NOMO-1 (cell line): ENCODE measurements around the gene VSIR.
A peak's percentile ranks its signal among the peaks of the same experiment; 100 is the strongest.

ENCODE experiments used
- DNase-seq, 2 experiments: peaks; one replicate each; lab custom pipeline; 2025; ENCODE audit not compliant: unreplicated experiment in 2 of 2; lab: John Stamatoyannopoulos, UW

VSIR gene

DNA sequence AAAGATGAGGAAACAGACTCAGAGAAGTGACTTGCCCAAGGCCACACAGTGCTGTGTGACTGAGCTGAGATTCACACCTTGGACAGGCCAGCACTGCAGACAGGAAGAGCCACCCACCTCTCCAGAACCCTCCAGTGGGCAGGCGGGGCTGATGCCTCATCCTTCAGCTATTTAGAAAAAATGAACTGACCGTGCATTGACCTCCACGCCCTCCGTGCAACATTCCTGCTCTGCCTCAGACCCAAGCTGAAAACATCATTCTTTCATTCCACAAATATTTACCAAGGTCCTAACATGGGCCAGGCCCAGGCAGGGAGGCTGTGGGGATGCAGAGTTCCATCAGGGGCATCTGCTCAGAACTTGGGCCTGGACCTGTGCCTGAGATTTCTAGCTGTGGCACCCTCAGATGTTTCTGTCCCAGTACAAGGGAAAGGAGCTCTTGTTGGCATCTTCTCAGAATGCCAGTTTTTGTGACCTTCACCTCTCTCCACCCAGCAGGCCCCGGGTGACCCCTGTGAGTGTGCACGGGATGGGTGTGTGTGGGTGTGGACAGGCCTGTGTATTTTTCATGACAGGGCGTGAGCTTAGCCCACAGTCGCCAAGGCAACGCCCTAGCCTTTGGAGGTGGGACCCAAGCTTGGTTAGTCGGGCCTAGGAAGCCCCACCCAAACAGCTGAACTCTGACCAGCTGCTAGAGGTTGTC, 6.5 kb downstream of the VSIR start:
- DNase-seq = no peak

DNA sequence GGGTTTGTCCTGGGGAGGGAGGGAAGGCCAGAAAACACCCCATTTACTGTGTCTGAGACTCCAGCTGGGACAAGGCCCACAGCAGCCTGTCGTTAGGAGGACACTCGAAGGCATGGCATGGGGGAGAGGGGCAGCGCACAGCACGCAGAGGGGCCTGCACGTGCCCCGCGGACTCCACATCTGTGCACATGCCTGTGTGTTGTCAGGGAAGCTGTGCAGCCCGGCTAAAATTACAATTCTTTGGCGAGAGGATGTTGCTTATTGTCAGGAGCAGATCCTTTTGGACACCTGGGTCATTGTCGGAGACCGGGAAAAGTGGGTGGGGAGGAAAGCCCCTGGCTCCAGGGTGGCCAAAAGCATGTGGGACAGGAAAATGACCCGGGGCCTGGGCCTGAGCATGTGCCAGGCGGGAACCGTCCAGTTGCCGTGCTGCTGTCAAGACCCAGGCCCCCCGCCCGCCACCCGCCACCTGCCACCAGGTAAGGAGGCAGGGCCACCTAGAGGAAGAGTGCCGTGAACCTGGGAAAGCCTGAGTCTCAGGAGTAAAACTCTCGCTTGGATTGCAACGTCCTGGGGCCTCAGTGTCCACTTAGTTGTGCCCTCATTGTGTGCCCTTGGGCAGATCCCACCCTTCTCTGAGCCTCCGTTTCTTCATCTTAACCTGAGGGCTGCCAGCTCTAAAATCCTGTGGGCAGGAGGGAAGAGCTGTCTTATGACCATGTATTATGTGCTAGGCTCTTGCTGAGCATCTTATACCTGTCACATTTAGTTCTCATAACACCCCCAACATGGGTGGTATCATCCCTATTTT, 7.2 kb downstream of the VSIR start:
- no peak for DNase-seq

DNA sequence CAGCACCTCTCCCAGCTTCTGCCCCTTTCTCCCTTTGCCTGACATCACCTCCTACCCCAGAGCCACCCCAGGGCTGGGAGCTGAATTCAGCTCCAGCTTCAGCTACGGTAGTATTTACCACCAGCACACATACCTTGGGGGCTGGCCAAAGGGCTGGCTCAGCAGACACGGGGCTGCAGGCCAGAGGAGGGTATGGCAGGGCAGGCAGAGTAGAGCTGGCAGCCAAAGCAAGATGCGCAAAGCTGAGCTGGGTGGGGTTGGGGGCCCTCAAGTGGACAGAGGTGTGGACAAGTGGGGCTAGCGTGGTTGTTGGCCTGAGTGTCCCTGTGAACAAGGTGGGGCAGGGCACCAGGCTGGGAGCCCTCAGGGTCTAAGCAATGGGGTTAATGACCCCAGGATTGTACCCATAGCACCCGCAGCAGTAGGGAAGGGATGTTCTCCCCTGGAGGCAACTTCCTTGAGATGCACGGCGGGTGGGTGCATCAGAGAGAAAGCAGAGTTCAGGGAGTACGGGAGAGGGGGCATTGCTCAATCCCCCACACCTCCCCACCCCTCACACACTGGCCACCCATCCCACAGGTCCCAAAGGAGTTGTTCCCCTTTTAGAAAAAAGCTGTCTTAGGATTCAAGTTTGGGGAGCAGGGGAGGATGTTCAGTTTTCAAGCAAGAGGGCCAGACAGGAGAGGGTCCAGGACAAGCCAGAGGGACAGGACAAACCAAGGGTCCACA, 8.0 kb downstream of the VSIR start:
- DNase-seq = no peak

DNA sequence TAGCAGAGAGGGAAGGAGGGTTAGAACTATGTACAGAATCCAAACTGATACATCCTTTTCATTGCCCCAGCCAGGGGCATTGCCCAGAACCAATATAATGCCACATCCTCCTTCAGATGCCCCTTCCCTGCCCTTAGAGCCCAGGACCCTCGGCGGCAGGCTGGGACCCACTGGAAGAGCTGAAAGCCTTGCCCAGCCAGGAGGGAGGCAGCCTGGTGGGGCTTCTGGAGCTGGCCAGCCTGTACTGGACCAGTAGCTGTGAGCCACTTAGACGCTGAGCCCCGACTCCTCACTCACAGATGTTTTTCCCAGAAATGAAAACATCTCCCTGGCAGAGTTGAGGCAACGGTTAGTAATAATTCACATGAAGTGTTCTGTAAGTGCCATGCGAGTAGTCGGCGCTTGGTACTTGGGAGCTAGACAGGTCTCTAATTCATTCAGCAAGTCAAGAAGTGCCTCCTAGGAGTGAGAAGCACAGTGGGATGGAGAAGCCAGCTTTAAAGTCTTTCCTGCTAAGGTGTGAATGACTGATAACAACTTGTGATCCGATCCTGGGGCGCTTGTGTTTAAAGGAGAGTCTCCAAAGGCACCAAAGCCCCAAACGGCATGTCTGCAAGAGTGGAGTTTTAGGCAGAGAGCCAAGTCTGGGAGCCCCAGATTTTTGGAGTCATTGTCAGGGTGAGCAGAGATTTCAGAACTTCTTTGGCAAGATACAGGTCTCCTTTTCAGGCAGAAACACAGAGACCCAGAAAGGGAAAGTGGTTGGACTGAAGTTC, 9.8 kb downstream of the VSIR start:
- DNase-seq = no peak

DNA sequence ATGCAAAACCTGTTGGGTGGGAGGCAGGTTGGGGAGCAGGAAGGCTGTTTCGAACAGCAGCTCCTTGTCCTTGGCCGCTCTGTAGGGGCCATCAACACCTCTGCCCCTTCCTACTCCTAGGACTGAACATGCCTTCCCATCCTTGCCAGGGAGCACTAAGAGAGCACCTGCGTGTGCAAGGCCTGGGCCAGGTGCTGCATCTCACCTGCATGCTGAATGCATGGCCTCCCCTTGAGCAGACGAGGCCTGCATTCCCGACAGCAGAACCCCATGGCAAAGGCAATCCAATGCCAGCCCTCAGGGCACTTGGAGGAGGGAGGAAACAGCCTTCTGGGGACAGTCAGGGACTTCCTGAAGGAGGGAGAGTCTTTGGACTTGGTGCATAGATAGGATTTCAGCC, 11.0 kb downstream of the VSIR start:
- DNase-seq = no peak

DNA sequence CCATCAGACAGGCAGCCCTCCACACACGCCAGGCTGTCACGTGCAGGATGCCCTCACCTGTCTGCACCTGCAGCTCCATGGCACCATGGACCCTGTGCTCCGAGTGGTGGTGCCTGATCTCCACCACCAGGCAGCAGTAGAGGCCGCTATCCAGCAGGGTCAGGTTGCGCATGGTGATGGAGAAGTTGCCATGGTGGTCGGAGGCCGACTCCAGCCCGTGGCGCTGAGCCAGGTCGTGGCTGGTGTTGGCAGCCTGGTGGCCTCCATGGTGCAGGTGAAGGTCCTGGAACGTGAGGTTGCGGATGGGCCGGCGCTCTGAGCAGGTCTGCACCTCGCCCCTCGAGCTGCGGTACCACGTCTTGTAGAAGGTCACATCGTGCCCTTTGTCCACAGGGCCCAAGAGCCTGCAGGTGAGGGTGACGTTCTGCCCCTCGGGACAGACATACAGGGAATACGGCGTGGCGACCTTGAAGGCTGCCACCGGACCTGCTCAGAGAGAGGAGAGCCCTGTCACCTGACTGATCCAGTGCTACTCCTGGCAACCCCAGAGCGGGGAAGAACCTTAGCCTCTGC, 11.7 kb downstream of the VSIR start:
- no peak for DNase-seq

DNA sequence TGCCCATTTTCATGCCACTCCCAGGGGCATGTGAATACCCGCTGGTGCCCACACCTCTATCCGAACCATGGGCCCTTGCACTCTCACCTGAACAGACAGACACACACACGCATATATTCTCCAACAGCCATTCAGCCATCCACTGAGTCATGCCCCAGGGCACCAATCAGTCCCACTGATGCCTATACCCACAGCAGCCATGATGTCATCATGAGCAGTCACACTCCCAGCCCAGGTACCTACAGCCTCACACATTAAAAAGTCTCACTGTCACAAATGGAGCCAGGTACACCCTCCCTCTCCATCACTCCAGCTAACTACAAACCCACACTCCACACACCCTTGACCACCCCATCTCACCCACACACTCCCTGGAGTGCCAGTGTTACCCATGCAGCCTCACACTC, 12.2 kb downstream of the VSIR start:
- no peak for DNase-seq

DNA sequence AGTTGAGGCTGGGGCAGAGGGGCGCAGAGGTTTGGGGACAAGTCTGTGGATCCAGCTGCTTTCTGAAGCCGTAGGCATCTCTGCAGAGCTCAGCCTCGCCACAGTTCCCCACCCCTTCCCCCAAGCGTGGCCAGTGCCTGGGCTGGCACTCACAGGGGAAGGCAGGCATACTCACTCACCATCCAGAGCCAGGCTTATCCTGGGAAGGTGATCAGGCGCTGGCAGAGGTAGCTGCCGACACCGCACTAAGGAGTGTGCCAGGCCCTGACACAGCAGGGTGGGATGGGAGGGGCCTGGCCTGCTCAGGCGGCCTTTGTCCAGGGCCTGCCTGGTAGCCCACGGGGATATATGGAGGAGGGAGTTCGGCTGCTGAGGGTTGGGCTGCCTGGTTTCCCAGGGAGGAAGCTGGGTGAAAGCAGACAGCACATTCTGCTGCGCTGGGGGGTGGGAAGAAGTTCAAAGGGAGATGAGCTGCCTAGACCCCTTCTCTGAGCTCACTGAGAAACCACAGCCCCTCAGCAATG, 15.9 kb downstream of the VSIR start:
- DNase-seq = no peak

DNA sequence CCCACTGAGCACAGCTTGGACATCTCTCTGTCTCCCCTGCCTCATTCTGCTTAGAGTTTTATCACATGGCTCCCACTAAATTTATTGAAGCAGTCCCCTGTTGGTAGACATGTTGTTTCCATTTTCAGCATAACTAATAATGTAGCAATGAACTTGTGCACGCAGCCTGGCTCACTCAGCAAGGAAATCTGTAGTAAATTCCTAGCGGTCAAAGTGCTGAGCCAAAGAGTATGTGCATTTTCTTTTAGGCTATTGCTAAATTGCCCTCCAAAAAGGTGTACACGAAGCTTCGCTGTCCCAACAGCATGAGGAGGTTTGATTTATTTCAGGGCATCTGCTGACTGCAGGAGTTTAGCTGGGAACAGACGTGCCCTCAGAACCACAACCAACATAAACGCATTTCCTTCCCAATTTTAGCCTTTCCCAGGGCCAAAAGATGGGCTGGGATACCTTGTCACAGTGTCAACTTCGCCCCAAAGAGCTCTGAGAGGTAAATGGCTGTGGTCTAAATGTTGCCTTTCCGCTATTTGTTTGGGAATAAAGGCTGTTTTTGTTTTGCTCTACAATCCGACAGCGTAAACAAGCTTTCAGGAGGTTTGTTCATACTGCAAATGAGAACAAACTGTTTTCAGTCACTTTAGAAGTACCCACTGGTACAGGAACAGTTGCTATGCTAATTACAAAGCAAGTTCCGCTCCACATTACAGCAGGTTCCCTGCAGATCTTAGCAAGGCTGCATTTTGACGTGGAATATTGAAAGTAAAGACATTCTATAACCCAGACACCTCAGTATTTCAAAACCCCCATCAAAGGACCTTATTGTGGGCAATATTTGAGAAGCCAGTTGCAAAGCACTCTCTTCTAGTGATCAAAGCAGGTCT, 16.8 kb downstream of the VSIR start:
- DNase-seq = peak; percentile 72 to 75

DNA sequence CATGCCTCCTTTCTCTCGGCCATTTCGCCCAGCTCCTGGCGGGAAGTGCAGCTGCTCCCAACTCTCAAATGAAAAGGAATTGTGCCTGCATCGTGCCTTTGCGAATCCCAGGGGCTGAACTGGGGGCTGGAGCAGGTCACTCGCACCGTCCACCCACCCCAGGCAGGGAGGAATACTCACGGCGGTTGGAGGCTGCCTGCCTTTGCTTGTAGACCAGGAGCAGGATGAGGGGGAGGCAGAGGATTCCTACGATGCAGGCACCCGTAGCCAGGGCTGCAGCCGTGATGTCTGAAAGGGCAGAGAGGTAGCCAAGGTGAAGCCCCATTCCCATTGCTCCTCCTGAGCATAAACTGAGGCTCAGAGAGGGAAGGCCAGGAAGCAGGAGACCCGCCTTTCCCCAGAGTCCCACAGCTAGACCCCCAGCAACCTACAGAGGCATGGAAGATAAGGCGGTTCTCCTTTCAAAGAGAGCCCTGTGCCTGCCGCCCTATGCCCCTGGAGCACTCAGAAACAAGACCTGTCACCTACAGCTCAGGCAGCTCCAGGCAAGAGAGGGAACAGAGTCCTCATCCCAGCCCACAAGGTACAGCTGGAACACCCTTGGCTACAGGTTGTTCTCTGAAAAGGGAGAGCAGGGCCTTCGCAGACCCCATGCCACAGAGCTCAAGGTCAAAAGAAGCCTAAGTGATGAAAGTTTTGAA, 18.0 kb downstream of the VSIR start:
- no peak for DNase-seq

DNA sequence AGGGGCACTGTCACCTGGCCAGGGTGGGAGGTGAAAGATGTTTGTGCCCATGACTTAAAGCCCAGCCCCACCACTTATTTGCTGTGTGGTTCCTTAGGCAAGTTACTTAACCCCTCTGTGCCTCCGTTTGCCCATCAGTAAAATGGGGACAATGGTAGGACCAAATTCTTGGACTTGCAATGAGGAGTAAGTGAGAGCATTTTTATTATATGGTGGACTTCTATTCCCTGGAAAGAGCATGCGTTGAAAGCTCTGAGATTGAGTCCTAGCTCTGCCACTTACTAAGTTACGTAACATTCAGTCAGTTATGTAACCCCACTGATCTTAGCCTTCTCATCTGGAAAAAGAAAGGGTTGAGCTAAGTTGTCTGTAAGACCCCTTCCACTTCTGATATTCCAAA, 18.8 kb downstream of the VSIR start:
- peak; percentile 48 to 71 for DNase-seq

DNA sequence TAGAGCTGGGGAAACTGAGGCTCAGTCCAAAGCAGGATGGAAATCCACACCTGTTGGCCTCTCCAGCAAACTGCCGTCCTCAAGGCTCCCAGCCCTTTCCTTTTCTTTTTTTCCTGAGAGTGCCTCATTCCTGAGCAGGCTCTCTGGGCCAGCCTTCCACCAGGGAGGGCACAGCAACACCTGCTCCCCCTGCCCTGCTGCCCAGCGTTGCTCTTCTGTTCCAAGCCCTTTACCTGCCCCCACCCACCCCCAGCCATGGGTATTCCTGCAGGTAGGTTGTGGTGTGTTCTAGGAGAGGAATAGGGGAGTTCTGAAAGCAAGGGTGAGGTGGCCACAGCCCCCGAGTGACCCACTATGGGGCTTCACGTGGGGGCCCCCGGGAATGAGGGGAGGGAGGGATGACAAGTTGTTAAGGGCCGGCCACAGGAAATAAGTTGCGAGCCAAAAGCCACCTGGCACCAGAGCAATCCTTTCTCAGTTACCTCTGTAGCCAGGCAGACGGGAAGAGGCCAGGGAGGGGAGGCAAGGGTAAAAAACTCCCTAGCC, 19.3 kb downstream of the VSIR start:
- no peak for DNase-seq

DNA sequence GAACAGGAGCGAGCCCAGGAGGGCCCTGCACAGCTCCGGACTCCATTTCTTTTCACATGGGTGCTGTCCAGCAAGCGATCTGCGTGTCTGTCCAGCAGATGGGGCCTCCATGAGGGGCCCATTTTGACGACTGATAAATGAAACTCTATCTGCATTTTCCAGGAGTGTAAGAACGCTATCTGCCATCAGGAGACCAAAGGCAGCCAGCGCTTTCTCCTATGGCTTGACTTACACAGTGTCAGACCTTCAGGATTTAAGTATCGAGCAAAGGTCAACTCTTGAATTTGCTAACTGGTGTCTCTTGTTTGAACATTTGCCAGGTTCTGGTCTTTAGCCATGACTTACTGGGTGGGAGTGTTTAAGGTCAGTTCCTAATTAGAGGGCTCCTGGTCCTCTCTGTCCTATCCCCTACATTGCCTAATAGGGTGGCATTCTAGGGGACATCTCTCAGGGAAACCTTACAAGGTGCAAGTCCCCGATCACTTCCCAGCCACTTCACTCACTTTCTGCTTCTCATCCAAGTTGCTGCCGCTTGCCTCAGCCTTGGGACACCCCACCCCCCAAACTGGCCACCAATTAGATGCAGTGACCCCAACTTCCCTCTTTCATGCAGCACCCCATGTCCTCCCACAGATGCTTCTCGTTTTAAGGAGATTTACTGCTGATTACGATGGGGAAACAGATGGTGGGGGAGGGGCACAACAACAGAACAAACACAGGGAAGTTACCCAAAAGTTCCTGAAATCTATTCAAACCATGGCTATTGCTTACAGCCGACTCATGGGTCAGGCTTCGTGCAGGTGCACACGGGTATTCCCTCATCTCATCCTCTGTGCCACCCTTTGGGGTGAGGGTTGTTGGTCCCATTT, 20.0 kb downstream of the VSIR start:
- DNase-seq = peak; percentile 97

DNA sequence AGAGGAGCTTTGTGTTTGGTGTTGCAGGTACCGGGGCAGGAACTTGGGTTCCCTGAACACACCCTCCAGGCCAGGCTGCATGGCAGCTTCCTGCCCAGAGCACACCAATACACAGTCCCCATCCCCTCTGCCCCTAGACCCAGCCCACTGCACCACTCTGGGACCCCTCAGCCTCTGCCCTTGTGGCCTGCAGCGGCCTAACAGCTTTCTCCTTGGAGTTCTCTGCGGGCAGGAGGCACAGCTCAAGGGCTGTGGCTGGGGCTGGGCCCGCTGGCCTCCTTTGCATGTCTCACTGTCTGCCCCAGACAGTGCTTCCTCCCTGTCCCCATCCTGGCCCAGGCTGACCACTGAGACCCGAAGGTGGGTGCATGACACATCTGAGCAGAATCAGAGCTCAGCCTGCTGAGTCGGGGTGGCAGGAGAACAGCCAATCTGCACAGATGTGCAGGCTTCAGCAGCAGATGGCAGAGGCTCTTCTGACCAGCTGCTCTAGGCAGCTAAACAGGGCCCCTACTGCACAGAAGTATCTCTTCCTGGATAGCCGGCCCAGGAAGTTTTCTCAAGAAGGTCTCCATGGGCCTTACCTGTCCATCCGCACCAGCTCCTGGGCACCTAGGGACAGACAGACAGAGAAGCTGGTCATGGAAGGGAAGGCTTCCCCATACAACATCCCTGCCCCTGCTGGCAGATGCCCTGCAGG, 20.8 kb downstream of the VSIR start:
- no peak for DNase-seq

DNA sequence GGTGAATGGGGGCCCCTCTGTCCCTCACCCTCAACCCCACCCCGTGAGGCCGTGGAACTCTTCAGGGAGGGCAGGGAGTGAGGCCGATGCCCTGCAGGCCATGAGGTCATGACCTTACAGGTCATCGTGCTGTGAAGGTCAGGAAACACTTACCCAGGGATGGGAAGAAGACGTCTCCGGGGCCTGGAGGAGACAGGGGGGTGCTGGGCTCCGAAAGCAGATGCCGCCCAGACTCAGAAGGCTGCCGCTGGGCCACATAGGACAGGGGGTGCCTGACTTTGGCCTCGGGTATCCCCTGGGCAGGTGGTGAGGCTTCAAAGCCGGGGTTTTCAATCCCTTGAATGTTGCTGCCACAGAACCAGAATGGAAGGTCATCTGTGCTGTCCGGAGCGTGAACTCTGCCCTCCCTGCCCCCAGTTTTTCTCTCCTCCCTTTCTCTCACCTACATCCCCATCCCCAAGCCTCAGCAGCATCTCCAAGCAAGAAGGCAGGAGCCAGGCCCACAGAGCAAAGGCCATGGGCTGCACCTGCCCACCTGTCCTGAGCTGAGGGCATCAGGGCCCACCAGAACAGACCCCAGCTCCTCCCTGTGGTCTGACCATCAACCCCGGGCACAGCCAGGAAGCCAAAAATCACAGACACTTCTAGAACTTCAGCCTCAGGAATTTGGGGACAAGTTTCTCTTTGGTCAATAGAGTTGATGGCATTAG, 21.6 kb downstream of the VSIR start:
- DNase-seq = no peak

DNA sequence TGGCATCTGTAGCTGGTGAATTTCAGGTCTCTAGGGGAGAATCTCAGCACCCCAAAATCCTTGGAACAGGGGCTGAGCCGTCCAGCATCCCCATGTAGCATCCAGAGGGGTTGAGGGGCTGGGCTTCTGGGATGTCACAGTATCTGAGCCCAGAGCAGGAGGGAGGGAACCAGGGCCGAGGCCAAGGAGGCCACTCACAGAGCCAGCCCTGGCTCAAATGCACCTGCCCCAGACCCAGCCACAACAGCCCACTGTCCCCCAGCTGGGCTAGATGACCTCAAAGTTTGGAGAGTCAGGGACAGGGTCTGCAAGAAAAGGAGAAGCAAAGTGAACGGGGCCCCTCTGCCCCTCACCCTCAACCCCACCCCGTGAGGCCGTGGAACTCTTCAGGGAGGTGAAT, 22.3 kb downstream of the VSIR start:
- DNase-seq = no peak
